Stimulated activated CD8-positive, alpha-beta memory T cell treated with anti-CD3 and anti-CD28 coated beads, Interleukin-7, amount 100 ng/mL, for 1 hour (primary cell): ENCODE data around the gene SLC35F4.

ENCODE experiments used
- DNase-seq, 2 donors: peaks; one replicate each; pipeline ENCODE4 v3.0.0-alpha.2; 2020; ENCODE audit warnings: low read depth in 2 of 2

SLC35F4 gene

DNA sequence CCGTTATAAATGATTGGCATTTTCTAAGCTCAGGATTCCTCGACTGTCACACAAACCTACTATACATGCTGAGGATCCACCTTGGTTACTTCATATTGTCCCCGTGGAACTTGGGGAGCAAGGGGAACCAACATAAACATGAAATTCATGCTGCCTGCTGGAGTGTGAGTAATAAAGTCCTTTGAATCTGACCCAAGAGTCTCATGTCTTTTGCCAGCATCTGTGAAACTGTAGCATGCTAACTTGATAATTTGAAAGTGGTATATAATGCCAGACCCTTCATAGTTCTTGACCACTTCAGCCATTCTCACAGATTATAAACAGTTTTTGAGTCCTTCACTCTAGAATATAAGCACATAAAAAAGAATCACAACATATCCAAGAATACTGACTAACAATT lies 17.1 kb downstream of the SLC35F4 start:
- DNase-seq, result no peak

DNA sequence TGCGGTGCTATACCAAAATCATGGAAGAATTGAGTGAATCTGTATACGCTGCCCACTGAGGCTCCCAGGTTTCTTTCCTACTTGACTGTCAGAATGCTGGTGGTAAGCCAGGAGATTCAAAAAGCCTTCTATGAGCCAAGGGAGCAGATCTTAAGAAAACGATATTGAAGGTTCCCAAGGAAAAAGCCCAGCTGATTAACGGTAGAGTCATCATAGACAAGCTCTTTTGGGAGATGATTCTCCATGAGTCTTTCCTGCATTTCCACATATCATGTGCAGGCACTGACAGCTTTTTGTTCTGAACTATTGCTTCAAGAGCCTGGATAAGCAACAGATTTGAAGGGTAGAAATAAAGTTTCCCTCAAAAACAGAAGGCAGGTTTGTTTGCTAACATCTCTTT lies 17.5 kb downstream of the SLC35F4 start:
- no peak for DNase-seq

DNA sequence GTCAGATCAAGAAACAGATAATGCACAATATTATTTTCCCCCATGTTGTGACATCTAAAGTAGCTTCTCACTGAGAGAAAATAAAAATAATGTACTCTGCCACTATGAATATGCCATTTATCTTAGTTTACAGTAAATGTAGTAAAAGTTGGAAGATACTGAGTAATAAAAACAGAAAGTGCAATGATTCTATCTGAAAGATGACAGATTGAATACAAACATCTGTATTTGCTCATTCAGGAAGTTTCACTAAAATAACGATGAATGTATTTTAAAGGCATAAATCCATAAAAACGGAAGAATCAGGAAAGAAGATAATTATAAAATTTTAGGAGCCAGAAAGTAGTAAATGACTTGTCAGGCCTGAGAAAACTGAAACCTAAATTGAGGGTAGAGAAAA lies 18.2 kb downstream of the SLC35F4 start:
- no peak for DNase-seq

DNA sequence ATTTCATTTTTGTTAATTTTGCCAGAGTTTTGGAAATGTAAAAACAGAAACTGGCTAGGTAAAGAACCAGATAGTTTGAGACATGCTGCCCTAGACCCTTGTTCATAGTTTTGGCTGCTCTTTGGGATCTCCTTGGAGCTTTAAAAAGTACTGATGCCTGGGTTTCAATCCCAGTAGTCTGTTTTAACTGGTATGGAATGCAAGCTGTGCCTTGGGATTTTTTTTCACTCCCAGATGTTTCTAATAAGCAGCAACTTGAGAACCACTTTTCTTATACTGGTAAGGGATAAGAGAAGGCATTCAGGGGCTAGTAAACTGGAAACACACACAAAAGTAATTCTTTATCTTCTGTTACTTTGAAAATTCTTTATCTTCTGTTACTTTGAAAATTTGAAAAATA lies 18.8 kb downstream of the SLC35F4 start:
- no peak for DNase-seq

DNA sequence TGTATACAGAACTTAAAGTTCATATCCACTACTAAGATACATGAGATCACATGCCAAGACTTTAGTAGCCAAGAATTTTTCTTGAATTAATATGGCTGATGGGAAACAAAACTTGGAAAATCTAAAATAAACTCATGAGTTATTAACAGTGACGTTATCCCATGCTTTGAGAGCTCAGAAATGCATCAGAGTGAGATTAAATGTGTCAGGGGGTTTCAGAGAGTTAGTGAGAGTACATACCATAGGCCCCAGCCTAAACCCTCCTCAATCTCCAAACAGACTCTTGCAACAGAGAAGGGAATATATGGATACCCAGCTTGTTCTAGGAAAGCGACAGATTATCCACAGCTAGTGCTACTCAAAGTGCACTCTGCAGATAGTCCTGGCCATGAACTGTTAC lies 19.3 kb downstream of the SLC35F4 start:
- DNase-seq, result no peak

DNA sequence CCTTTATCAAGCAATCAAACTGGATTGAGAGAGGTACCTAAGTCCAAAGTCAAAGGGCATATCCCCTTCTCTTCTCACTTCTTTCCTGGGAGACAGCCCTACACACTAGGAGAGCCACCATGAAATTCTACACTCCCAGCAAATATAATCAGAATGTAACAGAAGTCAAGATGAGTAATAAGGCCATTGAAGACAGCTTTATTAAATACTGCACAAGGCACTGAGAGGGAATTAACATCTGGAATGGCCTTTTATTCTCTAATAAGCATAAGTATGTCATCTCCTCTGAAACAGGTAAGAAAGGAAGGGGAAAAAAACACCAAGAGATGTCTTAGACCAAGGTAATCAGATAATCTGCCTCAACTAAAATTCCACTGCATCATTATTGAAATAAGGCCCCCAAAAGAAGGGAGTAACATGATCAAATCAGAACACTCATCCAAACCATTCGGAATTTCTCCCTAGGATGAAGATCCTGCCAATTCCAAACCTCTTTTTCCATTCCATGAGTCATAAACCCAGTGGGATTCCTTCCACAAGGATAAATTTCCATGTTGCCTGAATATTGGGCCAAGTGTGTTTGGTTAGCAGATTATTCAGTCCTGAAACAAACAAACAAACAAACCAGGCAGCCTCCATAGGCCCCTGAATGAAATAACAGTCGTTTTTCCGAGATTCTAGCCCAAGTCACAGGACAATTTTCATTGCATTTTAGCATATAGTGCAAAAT lies 19.9 kb downstream of the SLC35F4 start:
- no peak for DNase-seq

DNA sequence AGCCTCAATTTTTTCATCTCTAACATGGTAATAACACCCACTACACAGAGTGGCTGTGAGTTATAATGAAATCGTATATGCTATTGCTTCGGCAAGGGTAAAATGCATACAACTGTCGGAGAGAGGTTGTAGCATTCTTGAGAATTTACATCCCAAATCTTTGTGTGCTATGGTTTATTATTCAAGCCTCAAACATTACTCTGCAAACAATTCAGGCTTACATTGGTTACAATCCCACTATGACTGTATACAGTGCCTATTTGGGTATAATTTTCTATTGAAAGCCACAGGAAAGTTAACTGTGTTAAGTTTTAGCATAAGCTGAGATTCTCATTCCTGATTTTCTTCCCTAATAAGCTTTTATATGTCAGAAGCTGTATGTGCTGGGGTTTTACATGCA lies 20.6 kb downstream of the SLC35F4 start:
- no peak for DNase-seq

DNA sequence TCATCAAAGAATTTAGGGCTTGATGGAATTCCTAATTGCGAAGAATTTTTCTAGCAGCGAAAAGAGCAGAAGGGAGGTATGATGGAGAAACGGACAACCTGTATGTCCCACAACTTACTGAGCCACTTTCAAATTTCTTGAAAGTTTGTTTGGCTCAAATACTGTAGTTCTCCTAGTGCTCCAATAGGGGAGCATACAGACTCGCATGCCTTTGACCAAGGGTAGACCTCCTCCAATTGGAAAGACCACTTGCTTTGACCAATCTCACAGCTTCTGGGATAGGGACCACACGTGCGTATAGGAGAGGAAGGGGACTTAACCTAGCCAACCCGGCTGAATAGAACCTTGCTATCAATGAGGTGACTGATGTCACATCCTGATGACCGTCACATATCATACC lies 28.6 kb downstream of the SLC35F4 start:
- no peak for DNase-seq

DNA sequence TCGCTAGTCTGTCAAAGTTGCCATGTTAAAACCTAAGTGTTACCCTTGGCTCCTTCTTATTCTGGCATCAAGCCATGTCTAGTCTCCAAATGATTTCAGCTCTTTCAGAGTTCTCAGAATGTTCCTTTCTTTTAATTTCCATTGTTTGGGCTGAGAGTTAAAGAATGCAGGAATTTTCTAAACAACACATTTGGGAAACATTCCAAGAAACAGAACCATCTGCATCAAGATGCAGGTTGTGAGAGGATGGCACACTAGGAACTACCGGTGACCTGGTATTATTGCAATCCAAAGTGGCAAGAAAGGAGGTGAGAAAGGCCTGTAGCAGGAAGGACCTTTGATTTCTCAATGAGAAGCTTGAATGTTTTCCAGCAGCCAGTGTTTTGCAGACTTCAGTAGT lies 30.1 kb downstream of the SLC35F4 start:
- DNase-seq, result no peak

DNA sequence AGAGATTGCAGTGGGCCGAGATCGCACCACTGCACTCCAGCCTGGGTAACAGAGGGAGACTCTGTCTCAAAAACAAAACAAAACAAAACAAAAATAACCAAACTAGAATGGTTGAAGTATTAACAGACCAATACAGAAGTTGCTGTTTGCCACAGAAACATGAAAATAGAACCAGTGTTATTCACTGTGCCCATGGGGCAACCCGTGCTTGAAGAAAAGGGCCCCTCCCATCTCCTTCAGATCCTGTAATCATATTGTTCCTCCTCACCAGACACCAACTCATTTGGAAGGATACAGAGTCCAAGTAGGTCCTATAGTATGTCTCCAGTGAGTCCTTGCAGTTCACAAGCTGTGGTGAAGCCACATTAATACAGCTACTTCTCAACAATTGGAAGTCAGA lies 30.9 kb downstream of the SLC35F4 start:
- DNase-seq, result no peak

DNA sequence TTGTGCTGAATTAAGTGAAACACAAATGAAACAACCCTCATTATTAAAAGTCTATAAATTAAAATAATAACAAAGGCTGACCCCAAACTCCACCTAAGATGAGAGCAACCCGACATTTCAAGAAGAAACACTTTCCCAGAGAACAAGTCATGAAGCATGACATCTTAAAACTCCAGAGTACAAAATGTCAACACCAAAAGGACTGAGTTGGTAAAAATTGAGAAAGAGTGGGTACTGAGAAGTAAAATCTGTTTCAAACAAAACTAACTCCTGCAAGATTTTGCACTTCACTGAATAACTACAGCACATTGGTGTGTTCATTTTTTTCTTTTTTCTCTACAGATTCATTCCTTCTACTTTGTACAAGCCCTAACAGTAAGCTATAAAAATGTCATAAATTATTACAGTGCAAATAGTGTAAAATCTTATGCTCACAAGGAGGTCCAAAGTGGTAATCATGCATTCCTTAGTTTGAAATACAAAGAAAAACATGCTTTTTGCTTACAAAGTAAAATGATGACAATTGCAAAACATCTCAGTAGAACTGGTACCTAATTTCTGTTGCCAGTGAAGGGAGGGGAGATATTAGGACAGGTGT lies 31.8 kb downstream of the SLC35F4 start:
- no peak for DNase-seq

DNA sequence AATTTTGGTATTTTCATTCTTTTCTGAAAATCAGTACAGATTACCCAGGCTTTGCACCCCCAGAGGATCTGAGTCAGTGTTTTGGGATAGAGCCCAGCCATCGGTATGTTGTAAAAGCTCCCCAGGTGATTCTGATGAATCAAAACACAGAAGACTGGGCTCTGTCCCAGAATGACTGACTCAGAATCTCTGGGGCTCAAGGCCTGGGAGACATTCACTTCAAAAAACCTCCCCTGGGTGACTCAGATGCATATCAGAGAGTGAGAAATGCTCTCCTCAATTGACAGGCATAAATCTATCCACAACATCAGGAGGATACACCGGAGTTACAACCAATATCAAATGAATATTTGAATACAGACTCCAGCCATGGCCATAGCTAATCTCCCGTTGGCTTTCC lies 32.6 kb downstream of the SLC35F4 start:
- DNase-seq, result no peak

DNA sequence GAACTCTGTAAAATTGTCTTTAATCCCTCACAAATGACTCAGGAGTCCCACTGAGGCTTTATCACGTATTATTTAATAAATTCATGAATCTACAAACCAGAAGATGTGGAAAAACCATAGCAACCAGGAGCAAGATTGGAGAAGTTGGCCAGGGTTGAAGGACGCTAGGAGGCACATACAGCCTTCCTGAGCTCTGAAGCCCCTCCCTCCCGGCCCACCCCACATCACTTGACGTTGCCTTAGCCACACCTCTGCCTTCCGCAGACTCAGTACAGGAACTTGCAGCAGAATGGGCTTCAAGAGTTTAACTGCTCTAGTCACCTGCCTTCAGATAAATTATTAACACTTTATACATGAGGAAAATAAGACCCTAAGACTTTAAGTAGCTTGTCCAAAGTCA lies 33.9 kb downstream of the SLC35F4 start:
- DNase-seq, result no peak

DNA sequence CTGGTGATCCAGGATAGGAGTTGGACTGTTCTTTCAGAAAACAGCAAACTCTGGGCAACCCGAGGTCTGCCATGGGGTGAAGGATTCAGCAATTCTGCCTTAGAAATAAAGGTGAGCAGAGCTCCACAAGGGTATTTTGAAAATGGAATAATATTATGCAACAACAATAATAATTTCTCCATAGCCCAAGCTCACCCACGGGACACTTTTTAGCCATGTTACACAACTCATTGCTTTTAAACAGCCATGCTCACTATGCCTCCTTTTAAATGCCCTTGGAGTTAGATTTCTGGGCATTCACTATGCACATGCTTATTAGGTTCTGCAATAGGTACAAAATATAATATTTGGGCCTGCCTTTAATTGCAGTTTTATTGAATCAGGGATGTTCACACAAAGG lies 37.2 kb downstream of the SLC35F4 start:
- no peak for DNase-seq

DNA sequence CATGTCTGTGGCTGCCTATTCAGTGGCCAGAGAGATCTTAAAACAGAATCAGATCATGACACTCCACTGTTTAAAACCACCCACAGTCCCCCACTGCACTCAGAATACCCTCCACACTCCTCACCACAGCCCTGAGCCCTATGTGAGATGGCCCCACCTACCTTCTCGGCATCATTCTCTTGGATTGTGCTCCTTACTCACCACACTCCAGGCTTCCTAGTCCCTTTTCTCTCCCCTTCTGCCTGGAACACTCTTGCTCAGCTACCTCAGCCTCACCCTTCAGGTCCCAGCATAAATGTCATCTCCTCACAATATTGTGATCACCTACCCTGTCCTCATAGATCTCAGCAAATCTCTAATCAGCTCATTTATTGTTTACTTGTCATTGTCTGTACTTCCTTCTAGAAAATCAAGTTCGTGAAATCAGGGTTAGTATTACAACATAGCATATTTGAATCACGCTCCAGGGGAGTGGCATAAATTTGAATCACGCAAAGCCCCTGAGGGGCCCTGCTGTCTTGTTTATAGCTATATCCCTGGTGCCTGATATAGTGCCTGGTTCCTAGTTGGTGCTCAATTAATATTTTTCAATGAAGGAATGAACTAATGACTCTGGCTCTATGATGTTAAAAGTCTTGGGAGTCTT lies 42.8 kb downstream of the SLC35F4 start:
- DNase-seq, result no peak

DNA sequence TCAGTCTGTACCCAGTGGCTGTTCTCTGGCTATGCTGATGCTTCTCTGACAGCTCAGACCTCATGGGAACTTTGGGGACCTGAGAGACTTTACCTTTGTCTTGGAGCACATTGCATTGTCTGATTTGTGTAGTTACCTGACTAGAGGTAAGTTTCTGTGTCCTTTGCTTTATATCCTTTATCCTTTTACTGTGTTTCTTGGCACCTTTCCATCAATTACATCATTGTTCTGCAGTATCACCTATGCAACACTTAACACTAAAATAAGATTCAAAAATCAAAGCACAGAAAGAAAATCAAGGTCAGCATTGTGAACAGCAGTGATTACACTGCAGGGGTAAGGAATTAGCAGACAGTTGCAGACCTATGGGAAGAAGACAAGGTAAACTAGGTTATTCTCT lies 43.8 kb downstream of the SLC35F4 start:
- no peak for DNase-seq

DNA sequence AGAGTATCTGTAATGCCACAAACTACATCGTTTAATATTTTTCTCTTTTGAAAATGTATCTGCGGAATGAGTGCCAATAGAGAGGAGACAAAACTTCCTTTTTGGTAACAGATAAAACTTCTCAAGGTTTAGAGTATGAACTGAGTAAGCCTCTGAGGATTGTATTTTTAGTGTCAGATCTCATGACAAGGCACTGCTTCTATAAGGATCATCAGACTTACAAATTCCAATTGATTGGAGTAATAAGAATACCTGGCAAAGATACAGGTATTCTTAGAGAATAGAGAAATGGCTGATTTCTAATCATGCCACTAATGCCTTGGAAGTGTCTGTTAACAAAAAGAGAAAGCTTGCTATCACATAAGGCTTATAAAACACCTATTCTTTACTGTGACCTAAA lies 45.3 kb downstream of the SLC35F4 start:
- no peak for DNase-seq

DNA sequence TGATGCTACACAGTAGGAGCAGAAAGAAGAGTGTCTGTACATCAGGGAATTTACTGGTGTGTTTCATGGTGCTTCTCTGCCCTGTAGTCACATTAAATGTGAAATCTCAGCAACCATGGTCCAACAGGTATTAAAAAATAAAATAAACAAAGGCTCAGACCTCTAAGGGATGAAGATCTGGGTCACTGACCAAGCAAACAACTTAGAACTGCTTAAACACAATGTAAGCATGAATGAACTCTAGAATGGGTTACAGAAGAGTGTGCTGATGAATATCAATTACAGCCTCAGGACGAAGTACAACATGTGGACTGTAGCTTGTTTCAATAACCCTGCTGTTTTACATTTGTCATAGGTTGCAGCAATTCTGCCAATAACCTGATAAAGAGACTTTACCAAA lies 47.4 kb downstream of the SLC35F4 start:
- no peak for DNase-seq

DNA sequence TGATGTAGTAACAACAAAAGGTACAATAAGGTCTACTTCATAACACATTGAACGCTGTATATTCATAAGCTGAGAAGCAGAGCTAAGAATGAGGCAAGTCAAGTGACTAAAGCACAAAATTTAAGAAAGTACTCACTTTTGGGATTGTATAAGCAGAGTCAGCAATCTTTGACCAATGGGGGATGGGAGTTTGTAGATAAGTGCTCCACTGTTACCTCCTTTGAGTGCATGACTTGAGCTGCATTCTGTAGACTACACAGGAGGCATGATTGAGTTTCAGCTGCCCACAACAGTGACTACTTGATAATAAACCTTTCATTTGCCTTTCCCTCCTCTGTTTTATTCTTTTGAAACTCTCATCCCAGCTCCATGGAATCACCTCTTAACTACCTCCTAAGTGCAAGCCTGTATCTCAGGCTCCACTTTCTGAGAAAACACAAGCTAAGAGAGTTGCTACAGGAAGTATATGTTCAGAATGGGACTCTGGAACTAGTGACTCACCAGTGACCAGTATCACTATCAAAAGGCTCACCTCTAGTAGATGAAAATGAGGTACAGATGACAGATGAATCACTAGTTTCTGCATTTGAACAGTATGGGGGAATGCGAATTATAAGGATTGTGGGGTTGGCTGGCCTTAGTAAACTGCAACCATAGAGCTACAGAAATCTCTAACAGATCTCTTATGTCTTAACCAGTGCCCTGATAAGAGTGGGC lies 49.2 kb downstream of the SLC35F4 start:
- DNase-seq, result no peak

DNA sequence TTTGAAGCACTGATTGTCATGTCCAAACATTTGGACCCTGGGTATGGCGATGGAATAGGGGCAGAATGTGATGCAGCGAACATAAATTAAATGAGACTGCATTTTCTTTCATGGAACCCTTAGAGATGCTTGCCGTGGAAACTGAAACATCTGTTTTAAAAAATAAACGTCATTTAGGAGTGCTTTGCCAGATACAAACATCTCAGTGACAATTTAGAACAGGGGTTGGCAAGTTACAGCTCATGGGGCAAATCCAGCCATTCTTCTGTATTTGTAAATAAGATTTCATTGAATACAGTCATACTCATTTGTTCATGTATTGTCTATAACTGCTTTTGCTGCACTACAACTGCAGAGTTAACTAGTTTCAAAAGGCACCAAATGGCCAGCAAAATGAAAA lies 51.2 kb downstream of the SLC35F4 start:
- no peak for DNase-seq

DNA sequence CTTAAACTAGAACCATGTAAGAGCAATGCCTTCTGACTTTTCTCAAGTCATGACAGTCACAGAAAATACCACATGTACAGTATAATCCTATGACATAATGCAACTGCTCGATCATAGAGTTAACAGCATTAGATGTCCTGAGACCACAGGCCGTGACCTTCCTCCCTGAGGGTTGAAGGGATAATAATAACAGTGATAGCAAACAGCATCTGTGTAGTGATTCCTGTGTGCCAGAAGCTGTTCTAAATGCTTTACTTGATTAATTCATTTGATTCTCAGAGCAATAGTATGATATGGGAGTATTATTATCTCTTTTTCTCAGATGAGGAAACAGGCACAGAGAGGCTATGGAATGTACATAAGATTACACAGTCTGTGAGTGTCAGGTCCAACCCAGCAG lies 53.2 kb downstream of the SLC35F4 start:
- DNase-seq, result no peak

DNA sequence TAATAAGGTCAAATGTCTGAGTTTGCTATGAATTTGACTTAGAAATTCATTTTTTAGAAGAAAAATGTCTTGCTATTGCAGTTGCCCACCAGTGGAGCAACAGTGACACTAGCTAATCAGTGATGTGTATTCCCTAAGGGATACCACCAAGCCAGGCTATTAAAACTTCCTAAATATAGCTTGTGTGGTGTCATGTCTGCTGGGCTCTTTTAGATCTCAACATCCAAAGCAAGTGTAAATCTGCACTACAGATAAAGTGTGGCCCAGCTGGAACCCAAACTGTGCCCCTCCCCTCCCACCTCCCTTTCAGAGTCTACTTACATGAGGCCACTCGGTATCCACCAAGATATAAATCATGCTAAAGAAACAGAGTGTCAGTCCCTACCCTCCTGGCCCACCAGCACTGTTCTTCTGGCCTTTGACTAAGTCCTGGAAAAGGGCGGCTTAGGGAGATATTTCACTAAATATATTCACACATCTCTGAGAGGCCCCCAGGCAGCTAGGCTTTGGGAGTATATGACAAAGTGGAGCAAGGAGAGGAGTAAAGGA lies 53.8 kb downstream of the SLC35F4 start:
- DNase-seq, result no peak

DNA sequence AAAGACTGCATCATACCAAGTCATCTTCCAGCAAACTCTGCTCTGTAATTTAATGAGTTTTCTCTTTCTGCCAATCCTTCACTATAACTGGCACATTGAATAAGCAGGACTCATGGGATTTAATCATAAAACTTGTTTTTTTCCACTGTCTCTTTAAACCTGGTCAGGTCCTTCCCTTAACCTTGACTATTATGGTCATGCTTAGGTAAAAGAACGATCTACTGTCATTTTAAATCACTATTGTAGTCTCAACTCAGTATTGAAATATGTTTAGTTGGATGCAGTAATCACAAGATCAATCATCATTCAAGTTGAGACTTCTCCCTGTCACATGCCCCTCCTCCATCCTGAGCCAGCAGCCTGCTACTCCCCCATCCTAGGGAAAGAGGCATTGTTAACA lies 56.1 kb downstream of the SLC35F4 start:
- no peak for DNase-seq
